GM12878 (cell line): ENCODE measurements around the gene PROSER3. TPM values are rescaled to one million over a fixed set of nuclear protein-coding genes. Genes with fewer than 3 reads are reported as not detected.

Experiments used
- ATAC-seq: fragments of 200-7000 bp; cut with Tn5 transposase; 3 replicates; pipeline ENCODE4 v1.9.1; 2020; ENCODE audit warnings: mild to moderate bottlenecking, moderate library complexity
- BruUV-seq: library from RNA; stranded (reverse); fragments of 400-500 nt; replicated peaks from 2 replicates; lab custom pipeline; 2021; lab: Mats Ljungman, UMichigan
- CTCF ChIA-PET: fragments of 300-600 bp; sonication (Branson Sonifier 250); formaldehyde crosslinking; extraction: SDS; loops from one replicate; lab custom pipeline; 2021; ENCODE audit warnings: inconsistent platforms; lab: Yijun Ruan, JAX
- POLR2A ChIA-PET: fragments of 350-600 bp; formaldehyde crosslinking; extraction: SDS; loops from one replicate; lab custom pipeline; 2021; ENCODE audit warnings: inconsistent platforms; lab: Charles Lee
- RAD21 ChIA-PET: fragments of 300-600 bp; sonication (Branson Sonifier 250); formaldehyde crosslinking; loops from one replicate; lab custom pipeline; 2023; ENCODE audit warnings: antibody characterized with exemption; ENCODE audit not compliant: unreplicated experiment; lab: Charles Lee
- SMC1A ChIA-PET: fragments of 300-600 bp; sonication (Branson Sonifier 250); formaldehyde crosslinking; loops from one replicate; lab custom pipeline; 2023; ENCODE audit not compliant: unreplicated experiment, uncharacterized antibody; lab: Charles Lee
- DNase-seq: peaks from one replicate; pipeline ENCODE4 v3.0.0-alpha.2; 2011; ENCODE audit warnings: low read depth, low spot score
- FAIRE-seq: peaks from 3 replicates; lab custom pipeline; 2011; peaks lifted over from hg19 to GRCh38; lab: Jason Lieb, UNC
- H2AFZ ChIP-seq: 2 replicates; pipeline ENCODE4 v1.6.0; 2011; ENCODE audit warnings: low read depth, low read length, control low read depth; ENCODE audit not compliant: control insufficient read depth
- H3K27ac ChIP-seq: 2 replicates; pipeline ENCODE4 v1.5.1; 2011; ENCODE audit warnings: control low read depth; ENCODE audit not compliant: control insufficient read depth, insufficient read depth
- H3K27me3 ChIP-seq, 2 experiments: replicated peaks in 1 of 2; 2 replicates each; pipeline versions ENCODE4 v1.6.0 to v1.6.1; 2011; ENCODE audit warnings: low read length in 1 of 2; ENCODE audit not compliant: control insufficient read depth in 2 of 2, insufficient read depth in 2 of 2
- H3K36me3 ChIP-seq, 2 experiments: 2 replicates each; pipeline ENCODE4 v1.5.1; 2011; ENCODE audit warnings: low read length in 1 of 2; ENCODE audit not compliant: control insufficient read depth in 2 of 2, insufficient read depth in 2 of 2
- H3K4me1 ChIP-seq: 2 replicates; pipeline ENCODE4 v1.6.1; 2011; ENCODE audit warnings: mild to moderate bottlenecking, low read length, moderate library complexity, mixed read lengths; ENCODE audit not compliant: control insufficient read depth, insufficient read depth
- H3K4me2 ChIP-seq: 2 replicates; pipeline ENCODE4 v1.6.0; 2011; ENCODE audit warnings: control low read depth; ENCODE audit not compliant: control insufficient read depth, insufficient read depth
- H3K4me3 ChIP-seq: fragments of 200-600 bp; sonication (generic); 2 replicates; pipeline ENCODE4 v1.5.1; 2016
- H3K79me2 ChIP-seq: 2 replicates; pipeline ENCODE4 v1.6.0; 2011; ENCODE audit warnings: low read length; ENCODE audit not compliant: control insufficient read depth, insufficient read depth
- H3K9ac ChIP-seq: 2 replicates; pipeline ENCODE4 v1.8.0; 2011; ENCODE audit warnings: low read length, control low read depth, mixed read lengths; ENCODE audit not compliant: control insufficient read depth, insufficient read depth
- H3K9me3 ChIP-seq: replicated peaks from 3 replicates; pipeline ENCODE4 v1.5.1; 2011; ENCODE audit warnings: mild to moderate bottlenecking, low read length; ENCODE audit not compliant: control insufficient read depth, insufficient read depth
- H4K20me1 ChIP-seq: 2 replicates; pipeline ENCODE4 v1.6.0; 2011; ENCODE audit not compliant: control insufficient read depth, insufficient read depth
- BACH1 ChIP-seq: fragments of 450-650 bp; IDR thresholded peaks from 2 replicates; pipeline ENCODE4 v1.6.1; 2017; ENCODE audit warnings: mild to moderate bottlenecking, borderline replicate concordance
- CHD4 ChIP-seq: fragments of 200-600 bp; sonication (generic); IDR thresholded peaks from 2 replicates; pipeline ENCODE4 v1.6.1; 2016; ENCODE audit warnings: mild to moderate bottlenecking
- E2F8 ChIP-seq: fragments of 450-650 bp; IDR thresholded peaks from 2 replicates; pipeline ENCODE4 v1.6.1; 2018; ENCODE audit warnings: mild to moderate bottlenecking, low read depth, moderate library complexity; ENCODE audit not compliant: partially characterized antibody
- LARP7 ChIP-seq: fragments of 450-650 bp; IDR thresholded peaks from 2 replicates; pipeline ENCODE4 v1.6.1; 2017; ENCODE audit warnings: mild to moderate bottlenecking
- POLR2A ChIP-seq: IDR thresholded peaks from 2 replicates; pipeline ENCODE4 v1.6.1; 2011; ENCODE audit warnings: low read depth, mild to moderate bottlenecking, low read length
- RB1 ChIP-seq: fragments of 450-650 bp; formaldehyde crosslinking; IDR thresholded peaks from 2 replicates; pipeline ENCODE4 v1.6.1; 2017; ENCODE audit warnings: mild to moderate bottlenecking, borderline replicate concordance
- SMAD1 ChIP-seq: fragments of 450-650 bp; IDR thresholded peaks from 2 replicates; pipeline ENCODE4 v1.6.1; 2018; ENCODE audit warnings: mild to moderate bottlenecking, low read depth; ENCODE audit not compliant: partially characterized antibody
- TCF3 ChIP-seq: IDR thresholded peaks from 2 replicates; pipeline ENCODE4 v1.6.1; 2012; ENCODE audit warnings: low read depth, mild to moderate bottlenecking, low read length, borderline replicate concordance; ENCODE audit not compliant: insufficient read depth
- ZBTB33 ChIP-seq: fragments of 450-650 bp; IDR thresholded peaks from 2 replicates; pipeline ENCODE4 v1.6.1; 2017; ENCODE audit warnings: mild to moderate bottlenecking
- WGBS: methylation state at CpG from one replicate; pipeline ENCODE4 v1.1.6; 2016; ENCODE audit warnings: low lambda C conversion rate; ENCODE audit not compliant: insufficient replicate concordance, insufficient coverage; ENCODE audit errors: missing lambda C conversion rate; 5-methylcytosine and 5-hydroxymethylcytosine counted together
- in situ Hi-C: fragments of 300-500 bp; cut with MboI; formaldehyde crosslinking; loops from 9 replicates; pipeline ENCODE4 v1.14.3; 2018; ENCODE audit warnings: mixed read lengths
- intact Hi-C: fragments of 100-400 bp; cut with micrococcal nuclease; formaldehyde crosslinking; loops from one replicate; pipeline ENCODE4 v1.14.2; 2022; ENCODE audit not compliant: unreplicated experiment
- polyA plus RNA-seq, 11 experiments: library from polyadenylated mRNA; depleted of rRNA in 4 of 11; unstranded in 6 of 11; stranded (reverse) in 5 of 11; fragments of >200 nt; fragmentation: Nextera tagmentation in 4 of 11; fragmentation: Illumina TruSeq in 1 of 11; extraction: Ambion mirVana in 4 of 11; extraction: Trizol in 1 of 11; gene quantifications; 1 replicate in 1 of 11; 2 replicates in 10 of 11; pipeline versions ENCODE4 v1.2.1 to v1.2.3, GENCODE V29; 2011 to 2016; ENCODE audit warnings: inconsistent platforms in 2 of 11, missing spikeins in 2 of 11, low read depth in 1 of 11
- total RNA-seq, 4 experiments: library from RNA; depleted of rRNA in 3 of 4; stranded (reverse); fragments of >200 nt in 3 of 4; fragmentation: Illumina TruSeq in 1 of 4; extraction: Trizol in 1 of 4; gene quantifications; 2 replicates each; pipeline versions ENCODE4 v1.2.1 to v1.2.3, GENCODE V29; 2013 to 2021
- TF ChIP-seq, protein P1 (sequence below): fragments of 450-650 bp; IDR thresholded peaks from 2 replicates; pipeline ENCODE4 v1.6.1; 2017; ENCODE audit warnings: mild to moderate bottlenecking, moderate library complexity
- TF ChIP-seq, protein P2 (sequence below): IDR thresholded peaks from 2 replicates; pipeline ENCODE4 v1.6.1; 2012; ENCODE audit warnings: low read length, inconsistent platforms

PROSER3 gene
- total and polyA plus RNA-seq, 10 of the 15 experiments (the other 5 are each of a cell fraction or from before 2014, with no cell fraction given), result 0.85 to 25.1 (median 9.6) TPM

GRCh38 chr19:35715981-35716800 lies 41.8 kb upstream of the PROSER3 start:
- CTCF ChIA-PET, result interaction anchor here (2.7 to 7.3 kb wide), 4 partner anchors 15 to 167 kb away, joined by 10 to 271 read pairs (median 46); partner anchors contain the start of genes PSENEN and U2AF1L4
- WGBS, result 2% methylated on average over 52 of the region's 52 CpGs
- FAIRE-seq (no peak), ATAC-seq (peak; percentile 1; the same call in 2 of the 3 replicates), DNase-seq (no peak)
- Histone ChIP-seq H3K9me3 (no peaks in the 10 kb centered on the region), H3K27ac (peak overlapping the region; percentile 95), H3K9ac (peak overlapping the region; percentile 77), H3K27me3 (no peaks in the 10 kb centered on the region), H3K4me2 (peak overlapping the region; percentile 99), H3K36me3 (peaks cover 0 to under 1% of the 10 kb centered on the region in 2 experiments; a peak in 2 of 4 replicates), H3K79me2 (peaks cover 68% of the 10 kb centered on the region), H3K4me1 (peaks cover 40% of the 10 kb centered on the region), H3K4me3 (peak overlapping the region; percentile 82), H2AFZ (peak overlapping the region; percentile 83), H4K20me1 (no peaks in the 10 kb centered on the region)
- in situ Hi-C loops (no loop called here), intact Hi-C loops (loop anchor here (2.0 kb wide), 1 partner anchor 25 kb away; no protein-coding TSS in a partner anchor)
- RAD21 ChIA-PET, result interaction anchor here (3.6 to 6.3 kb wide), 2 partner anchors 17 to 24 kb away, joined by 13 to 430 read pairs; partner anchors contain the start of gene ZBTB32
- SMC1A ChIA-PET, result interaction anchor here (1.1 to 6.3 kb wide), 2 partner anchors 18 to 29 kb away, joined by 3 to 375 read pairs; partner anchors contain the start of genes PSENEN and ZBTB32
- no TSS peak for BruUV-seq
- POLR2A ChIA-PET, result interaction anchor here (6.3 to 12.1 kb wide), 2 partner anchors 17 to 27 kb away, joined by 91 to 516 read pairs; partner anchors contain the start of genes IGFLR1, PSENEN, U2AF1L4 and ZBTB32
- TF ChIP-seq, protein P1, sequence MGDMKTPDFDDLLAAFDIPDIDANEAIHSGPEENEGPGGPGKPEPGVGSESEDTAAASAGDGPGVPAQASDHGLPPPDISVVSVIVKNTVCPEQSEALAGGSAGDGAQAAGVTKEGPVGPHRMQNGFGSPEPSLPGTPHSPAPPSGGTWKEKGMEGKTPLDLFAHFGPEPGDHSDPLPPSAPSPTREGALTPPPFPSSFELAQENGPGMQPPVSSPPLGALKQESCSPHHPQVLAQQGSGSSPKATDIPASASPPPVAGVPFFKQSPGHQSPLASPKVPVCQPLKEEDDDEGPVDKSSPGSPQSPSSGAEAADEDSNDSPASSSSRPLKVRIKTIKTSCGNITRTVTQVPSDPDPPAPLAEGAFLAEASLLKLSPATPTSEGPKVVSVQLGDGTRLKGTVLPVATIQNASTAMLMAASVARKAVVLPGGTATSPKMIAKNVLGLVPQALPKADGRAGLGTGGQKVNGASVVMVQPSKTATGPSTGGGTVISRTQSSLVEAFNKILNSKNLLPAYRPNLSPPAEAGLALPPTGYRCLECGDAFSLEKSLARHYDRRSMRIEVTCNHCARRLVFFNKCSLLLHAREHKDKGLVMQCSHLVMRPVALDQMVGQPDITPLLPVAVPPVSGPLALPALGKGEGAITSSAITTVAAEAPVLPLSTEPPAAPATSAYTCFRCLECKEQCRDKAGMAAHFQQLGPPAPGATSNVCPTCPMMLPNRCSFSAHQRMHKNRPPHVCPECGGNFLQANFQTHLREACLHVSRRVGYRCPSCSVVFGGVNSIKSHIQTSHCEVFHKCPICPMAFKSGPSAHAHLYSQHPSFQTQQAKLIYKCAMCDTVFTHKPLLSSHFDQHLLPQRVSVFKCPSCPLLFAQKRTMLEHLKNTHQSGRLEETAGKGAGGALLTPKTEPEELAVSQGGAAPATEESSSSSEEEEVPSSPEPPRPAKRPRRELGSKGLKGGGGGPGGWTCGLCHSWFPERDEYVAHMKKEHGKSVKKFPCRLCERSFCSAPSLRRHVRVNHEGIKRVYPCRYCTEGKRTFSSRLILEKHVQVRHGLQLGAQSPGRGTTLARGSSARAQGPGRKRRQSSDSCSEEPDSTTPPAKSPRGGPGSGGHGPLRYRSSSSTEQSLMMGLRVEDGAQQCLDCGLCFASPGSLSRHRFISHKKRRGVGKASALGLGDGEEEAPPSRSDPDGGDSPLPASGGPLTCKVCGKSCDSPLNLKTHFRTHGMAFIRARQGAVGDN, result peak; percentile 88
- TF ChIP-seq SMAD1, result no peak
- TF ChIP-seq POLR2A, result no peak; the same call in 1 of the 2 replicates
- TF ChIP-seq E2F8, result no peak
- no peak for TF ChIP-seq CHD4
- TF ChIP-seq TCF3, result no peak
- TF ChIP-seq RB1, result 0 out of 2 replicates have a peak, but pooled peaks have one; percentile 20
- no peak for TF ChIP-seq BACH1
- TF ChIP-seq, protein P2, sequence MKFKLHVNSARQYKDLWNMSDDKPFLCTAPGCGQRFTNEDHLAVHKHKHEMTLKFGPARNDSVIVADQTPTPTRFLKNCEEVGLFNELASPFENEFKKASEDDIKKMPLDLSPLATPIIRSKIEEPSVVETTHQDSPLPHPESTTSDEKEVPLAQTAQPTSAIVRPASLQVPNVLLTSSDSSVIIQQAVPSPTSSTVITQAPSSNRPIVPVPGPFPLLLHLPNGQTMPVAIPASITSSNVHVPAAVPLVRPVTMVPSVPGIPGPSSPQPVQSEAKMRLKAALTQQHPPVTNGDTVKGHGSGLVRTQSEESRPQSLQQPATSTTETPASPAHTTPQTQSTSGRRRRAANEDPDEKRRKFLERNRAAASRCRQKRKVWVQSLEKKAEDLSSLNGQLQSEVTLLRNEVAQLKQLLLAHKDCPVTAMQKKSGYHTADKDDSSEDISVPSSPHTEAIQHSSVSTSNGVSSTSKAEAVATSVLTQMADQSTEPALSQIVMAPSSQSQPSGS, result no peak
- peak; percentile 24; the same call in 1 of the 2 replicates for TF ChIP-seq LARP7
- no peak for TF ChIP-seq ZBTB33
